HTERT RPE-1 (cell line): ENCODE measurements around the gene ZFYVE21.
"Not testable (repeated sequence)": the region's sequence is repeated elsewhere in the genome, so short reads cannot be mapped to it uniquely, and the experiment has no call there.

Experiments used
- in situ Hi-C: fragments of 300-500 bp; cut with MboI; formaldehyde crosslinking; loops from 4 replicates; pipeline ENCODE4 v1.14.3; 2020; ENCODE audit warnings: low sequenced_read_pairs

Gene ZFYVE21

GRCh38 chr14:103755060-103755459 lies 39.5 kb downstream of the ZFYVE21 start:
- in situ Hi-C loops, result no loop called here

- in situ Hi-C loops, result no loop called here
Measured at GRCh38 chr14:103758059-103758776, 42.6 kb downstream of the ZFYVE21 start.

GRCh38 chr14:103762036-103762435 lies 46.4 kb downstream of the ZFYVE21 start:
- in situ Hi-C loops, result no loop called here

GRCh38 chr14:103762541-103762940 lies 46.9 kb downstream of the ZFYVE21 start:
- in situ Hi-C loops, result no loop called here

- in situ Hi-C loops, result no loop called here
Measured at GRCh38 chr14:103763730-103764488, 48.3 kb downstream of the ZFYVE21 start.

GRCh38 chr14:103765526-103765925 lies 49.9 kb downstream of the ZFYVE21 start:
- in situ Hi-C loops, result no loop called here

- in situ Hi-C loops, result no loop called here
Measured at GRCh38 chr14:103767336-103767894, 51.8 kb downstream of the ZFYVE21 start.

GRCh38 chr14:103770500-103770899 lies 54.9 kb downstream of the ZFYVE21 start:
- in situ Hi-C loops, result no loop called here

- in situ Hi-C loops, result no loop called here
Measured at GRCh38 chr14:103770902-103771301, 55.3 kb downstream of the ZFYVE21 start.

- in situ Hi-C loops, result no loop called here
Measured at GRCh38 chr14:103772078-103772712, 56.6 kb downstream of the ZFYVE21 start.

GRCh38 chr14:103773521-103773920 lies 57.9 kb downstream of the ZFYVE21 start:
- in situ Hi-C loops, result no loop called here

GRCh38 chr14:103775506-103775905 lies 59.9 kb downstream of the ZFYVE21 start:
- in situ Hi-C loops, result no loop called here

- in situ Hi-C loops, result not testable (repeated sequence)
Measured at GRCh38 chr14:103776319-103776718, 60.7 kb downstream of the ZFYVE21 start.

GRCh38 chr14:103782376-103782775 lies 66.8 kb downstream of the ZFYVE21 start:
- in situ Hi-C loops, result no loop called here
